ENCODE results near the gene KLK7.

Gene KLK7

GRCh38 chr19:50928831-50929230 is 54.9 kb downstream of the KLK7 start:
- no peak for DNase-seq
